Stimulated activated CD4-positive, alpha-beta T cell treated with anti-CD3 and anti-CD28 coated beads, Interleukin-4, amount 100 ng/mL, for 1 hour (primary cell): ENCODE results near the gene LRCH1.
"Not testable (repeated sequence)": the region's sequence is repeated elsewhere in the genome, so short reads cannot be mapped to it uniquely, and the experiment has no call there.

Source experiments
- DNase-seq: peaks from one replicate; pipeline ENCODE4 v3.0.0-alpha.2; 2020

The LRCH1 gene

GRCh38 chr13:46721054-46721453, 168.1 kb downstream of the LRCH1 start:
- peak; percentile 38 for DNase-seq

DNA sequence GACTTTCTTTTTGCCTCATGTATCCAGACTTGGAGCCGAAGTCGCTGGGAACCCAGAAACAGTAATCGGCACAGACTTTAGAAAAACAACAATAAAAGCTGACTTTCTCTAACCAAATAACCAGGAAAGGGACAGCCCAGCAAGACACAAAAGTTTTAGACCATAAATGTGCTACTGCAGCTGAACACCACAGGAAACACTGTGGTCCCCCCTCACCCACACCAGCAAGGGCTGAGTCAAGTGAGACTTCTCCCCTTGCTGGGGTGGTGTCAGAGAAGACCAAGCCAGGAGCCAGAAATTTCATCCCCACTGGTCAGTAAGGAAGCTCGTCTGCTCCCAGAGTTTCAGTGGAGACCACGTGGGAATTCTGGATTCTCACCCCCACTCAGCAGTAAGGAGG, 173.4 kb downstream of the LRCH1 start:
- no peak for DNase-seq

DNA sequence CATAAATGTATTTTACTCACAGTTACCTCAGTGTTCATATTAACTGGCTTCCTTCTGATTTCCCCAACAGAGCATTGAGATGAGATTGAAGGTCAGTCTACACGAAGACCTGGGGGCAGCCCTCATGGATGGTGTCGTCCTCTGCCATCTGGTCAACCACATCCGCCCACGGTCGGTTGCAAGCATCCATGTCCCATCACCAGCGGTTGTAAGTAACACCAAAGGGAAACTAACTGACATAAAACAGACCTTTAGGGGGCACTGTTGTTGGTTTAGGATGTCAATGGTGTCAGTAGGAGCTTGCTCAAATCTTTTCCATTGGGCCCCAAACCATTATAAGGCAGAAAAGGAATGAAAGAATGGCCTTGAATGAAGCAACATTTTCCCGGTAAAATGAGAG, 175.8 kb downstream of the LRCH1 start:
- DNase-seq, result no peak

GRCh38 chr13:46731535-46731934, 178.6 kb downstream of the LRCH1 start:
- DNase-seq, result no peak

GRCh38 chr13:46735425-46735824, 182.5 kb downstream of the LRCH1 start:
- DNase-seq, result no peak

- DNase-seq, result no peak
Measured at GRCh38 chr13:46736541-46737310, 183.8 kb downstream of the LRCH1 start.

- DNase-seq, result no peak
Measured at GRCh38 chr13:46738055-46738454, 185.1 kb downstream of the LRCH1 start.

DNA sequence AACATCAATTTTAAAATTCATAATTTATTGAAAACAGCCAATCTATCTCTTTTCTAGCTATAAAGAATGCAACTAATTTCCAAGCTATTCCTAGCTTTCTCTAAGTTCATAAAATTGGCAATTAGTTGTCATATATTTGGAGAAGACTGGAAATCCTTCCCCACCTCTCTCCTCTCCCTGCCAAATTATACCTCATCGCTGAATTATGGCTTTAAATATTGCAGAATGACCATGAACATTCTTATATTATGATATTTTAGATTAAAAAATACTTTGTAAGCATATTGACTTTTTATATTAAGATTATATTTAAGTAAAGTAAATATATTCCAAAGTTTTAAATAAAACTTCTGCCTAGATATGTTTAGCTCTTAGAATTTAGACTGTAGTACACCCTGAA, 185.8 kb downstream of the LRCH1 start:
- no peak for DNase-seq

DNA sequence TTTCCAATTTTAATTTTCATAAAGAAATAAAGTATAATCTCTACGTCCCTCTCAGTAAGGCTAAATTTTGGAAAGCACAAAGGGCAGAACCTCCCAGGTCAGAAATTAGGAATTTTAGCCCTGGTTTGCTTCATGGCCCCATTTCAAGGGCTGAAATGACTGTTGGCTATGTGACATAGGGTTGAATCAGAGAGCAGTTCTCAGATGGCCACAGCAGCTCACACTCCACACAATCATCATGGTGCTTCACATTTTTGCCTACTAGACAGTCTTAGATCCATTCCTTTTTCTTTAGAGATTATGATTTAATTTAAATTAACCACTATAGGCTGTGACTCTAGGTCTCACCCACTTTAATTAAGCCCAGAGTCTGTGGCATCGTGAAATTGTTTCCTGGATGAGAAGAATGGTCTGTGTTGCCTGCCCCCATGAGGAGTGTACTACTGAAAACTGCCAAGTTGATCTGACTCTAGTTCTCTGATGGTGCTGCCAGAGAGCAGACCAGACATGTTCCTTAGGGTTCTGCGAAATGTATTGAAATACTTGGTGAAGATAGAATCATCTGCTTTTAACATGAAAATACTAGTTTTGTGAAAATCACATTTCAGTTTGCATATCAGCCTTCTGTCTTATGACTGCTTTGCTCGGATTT, 186.6 kb downstream of the LRCH1 start:
- DNase-seq, result no peak

DNA sequence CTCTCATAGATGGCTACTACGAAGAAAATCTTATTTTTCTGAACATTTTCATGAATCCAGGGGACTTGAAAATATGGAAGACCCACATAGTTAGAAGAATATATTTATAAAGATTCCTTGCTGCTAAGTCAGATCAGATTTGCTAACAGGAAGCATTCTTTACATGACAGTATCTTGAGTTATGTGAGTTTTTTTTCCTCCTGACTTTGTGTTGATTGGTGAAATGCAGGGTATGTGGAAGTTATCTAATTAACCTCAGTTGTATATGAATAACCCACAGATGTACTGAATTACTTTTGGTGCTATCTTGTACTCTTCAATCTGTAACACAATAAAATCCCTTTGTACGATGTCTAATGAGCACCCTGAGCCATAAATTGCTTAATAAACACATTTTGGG, 190.2 kb downstream of the LRCH1 start:
- DNase-seq, result no peak

DNA sequence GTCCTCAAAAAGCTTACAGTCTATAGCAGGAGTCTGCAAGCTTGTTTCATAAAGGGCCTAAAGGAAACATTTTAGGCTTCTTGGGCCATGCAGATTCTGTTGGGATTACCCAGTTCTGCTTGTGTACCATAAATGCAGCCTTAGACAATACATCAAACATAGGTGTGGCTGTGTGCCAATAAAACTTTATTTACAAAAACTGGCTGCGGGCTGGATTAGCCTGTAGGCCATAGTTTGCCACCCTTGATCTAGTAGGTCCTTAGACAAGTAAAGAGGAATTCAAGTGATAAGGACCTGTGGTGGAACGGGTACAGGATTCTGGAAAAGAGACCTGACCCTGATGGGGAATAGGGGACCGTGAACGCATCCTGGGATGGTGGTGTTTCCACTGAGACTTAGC, 192.1 kb downstream of the LRCH1 start:
- no peak for DNase-seq

- no peak for DNase-seq
Measured at GRCh38 chr13:46745706-46746105, 192.7 kb downstream of the LRCH1 start.

- DNase-seq, result no peak
Measured at GRCh38 chr13:46747031-46747820, 194.3 kb downstream of the LRCH1 start.

- no peak for DNase-seq
Measured at GRCh38 chr13:46748300-46748699, 195.3 kb downstream of the LRCH1 start.

GRCh38 chr13:46749951-46750350, 197.0 kb downstream of the LRCH1 start:
- no peak for DNase-seq

GRCh38 chr13:46751811-46752635, 199.1 kb downstream of the LRCH1 start:
- peak; percentile 19 for DNase-seq

DNA sequence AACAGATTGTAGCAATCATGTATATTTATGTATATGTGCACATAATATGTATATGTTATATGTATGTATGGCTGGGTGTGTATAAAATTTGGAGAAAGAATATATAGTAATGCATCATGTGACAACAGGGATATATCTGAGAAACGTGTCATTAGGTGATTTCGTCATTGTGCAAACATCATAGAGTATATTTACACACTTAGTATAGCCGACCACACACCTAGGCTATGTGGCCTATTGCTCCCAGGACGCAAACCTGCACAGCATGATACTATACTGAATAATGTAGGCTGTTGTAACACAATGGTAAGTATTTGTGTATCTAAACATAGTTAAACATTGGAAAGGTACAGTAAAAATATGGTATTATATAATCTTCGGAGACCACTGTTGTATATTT, 200.2 kb downstream of the LRCH1 start:
- no peak for DNase-seq

DNA sequence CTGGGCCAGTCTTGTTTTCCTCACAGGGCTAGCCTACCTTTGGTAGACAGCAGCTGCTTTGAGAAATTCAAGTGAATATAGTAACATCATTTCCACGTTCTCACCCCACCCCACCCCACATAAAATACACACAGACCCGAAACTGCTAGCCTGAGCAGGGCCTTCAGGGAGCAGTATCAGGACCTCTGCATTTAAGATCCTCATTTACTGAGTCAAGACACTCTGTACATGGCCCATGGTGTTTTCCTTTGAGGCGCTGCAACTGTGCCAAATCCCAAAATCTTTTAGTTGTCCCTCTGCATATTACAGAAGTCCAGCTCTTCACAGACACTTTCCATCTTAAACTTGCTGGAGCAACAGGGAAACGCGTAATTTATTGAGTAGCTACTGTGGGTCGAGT, 200.9 kb downstream of the LRCH1 start:
- no peak for DNase-seq

- DNase-seq, result no peak
Measured at GRCh38 chr13:46754812-46755211, 201.8 kb downstream of the LRCH1 start.

- DNase-seq, result not testable (repeated sequence)
Measured at GRCh38 chr13:46755508-46755907, 202.5 kb downstream of the LRCH1 start.

DNA sequence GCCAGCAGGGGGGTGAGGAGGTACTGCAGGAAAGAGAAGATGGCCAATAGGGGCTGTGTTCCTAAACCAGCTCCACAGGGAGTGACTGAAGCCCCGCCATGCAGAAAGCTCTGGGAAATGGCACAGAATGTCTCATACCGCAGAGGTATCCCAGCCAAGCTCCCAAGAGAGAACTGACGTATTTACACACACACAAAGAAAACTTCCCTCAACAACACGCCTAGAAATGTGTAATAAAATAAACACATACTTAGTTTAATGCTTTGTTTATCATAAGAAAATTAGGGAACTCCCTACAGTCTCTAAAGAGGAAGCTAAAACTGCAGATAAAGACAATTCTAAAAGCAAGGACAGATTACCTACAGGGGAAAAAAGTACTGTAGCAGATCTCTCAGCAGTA, 204.0 kb downstream of the LRCH1 start:
- no peak for DNase-seq

- no peak for DNase-seq
Measured at GRCh38 chr13:46757640-46758039, 204.7 kb downstream of the LRCH1 start.

GRCh38 chr13:46759846-46760245, 206.9 kb downstream of the LRCH1 start:
- DNase-seq, result no peak
